ENCODE data around the gene ATP1B3.

GRCh38 chr3:141881702-141882101 lies 5.3 kb downstream of the ATP1B3 start:
- TF ChIP-seq GATA2 (IDR thresholded peaks at IDR 0.05; ENCODE audit: low read depth, low read length) (no peak), GATA3 (IDR thresholded peaks at IDR 0.05; ENCODE audit: low read depth, low read length) (no peak)

Measured in SH-SY5Y (cell line).